Muscle layer of colon (tissue), 2 donors: ENCODE measurements around the gene KIAA0040.

Experiments used
- H3K27ac ChIP-seq: one replicate; pipeline ENCODE4 v1.7.0; 2013; ENCODE audit warnings: low read depth, mild to moderate bottlenecking, low read length, moderate library complexity
- H3K27me3 ChIP-seq, 2 donors: one replicate each; pipeline ENCODE4 v1.7.0; 2013; ENCODE audit warnings: low read length in 2 of 2, mild to moderate bottlenecking in 2 of 2; ENCODE audit not compliant: insufficient read depth in 2 of 2, control insufficient read depth in 1 of 2
- H3K36me3 ChIP-seq: one replicate; pipeline ENCODE4 v1.7.0; 2013; ENCODE audit warnings: mild to moderate bottlenecking, low read length; ENCODE audit not compliant: insufficient read depth
- H3K4me1 ChIP-seq: one replicate; pipeline ENCODE4 v1.7.0; 2013; ENCODE audit warnings: mild to moderate bottlenecking, low read length; ENCODE audit not compliant: insufficient read depth
- H3K4me3 ChIP-seq, 2 donors: one replicate each; pipeline ENCODE4 v1.7.0; 2013; ENCODE audit warnings: low read length in 2 of 2, low read depth in 1 of 2, mild to moderate bottlenecking in 1 of 2, moderate library complexity in 1 of 2
- H3K9ac ChIP-seq: one replicate; pipeline ENCODE4 v1.7.0; 2013; ENCODE audit warnings: low read length
- H3K9me3 ChIP-seq: one replicate; pipeline ENCODE4 v1.7.0; 2013; ENCODE audit warnings: mild to moderate bottlenecking, low read length
- donor health status: abdominal sarcoma.
- donor health status: Adenocarcinoma of cecum.

Gene KIAA0040

GRCh38 chr1:175150596-175151319 is 41.8 kb downstream of the KIAA0040 start:
- Histone ChIP-seq H3K27ac (no peak overlapping the region), H3K9me3 (no peaks in the 10 kb centered on the region), H3K27me3 (no peaks in the 10 kb centered on the region), H3K4me1 (peaks cover 9% of the 10 kb centered on the region), H3K4me3 (no peak overlapping the region), H3K9ac (no peak overlapping the region), H3K36me3 (no peaks in the 10 kb centered on the region)

DNA sequence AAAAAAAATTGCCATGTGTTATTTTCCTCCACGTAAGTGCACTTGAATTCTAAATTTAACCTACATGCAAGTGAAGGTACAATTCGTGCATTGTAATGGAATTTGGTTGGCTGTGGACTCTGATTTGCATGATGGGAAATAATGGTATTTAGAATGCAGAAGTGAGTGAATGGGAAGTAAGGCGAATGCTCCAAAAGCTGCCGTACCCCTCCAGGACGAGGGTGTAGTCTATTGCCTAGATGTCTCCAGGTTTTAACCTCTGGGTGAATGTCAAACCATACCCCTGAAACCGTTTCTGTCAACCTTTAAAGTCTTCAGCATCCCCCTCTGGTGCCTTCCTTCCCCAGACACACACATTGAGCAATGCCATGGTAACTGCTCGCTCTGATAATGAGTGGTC is 44.5 kb downstream of the KIAA0040 start:
- H3K27ac ChIP-seq, result no peak overlapping the region
- H3K9ac ChIP-seq, result no peak overlapping the region
- no peaks in the 10 kb centered on the region for H3K9me3 ChIP-seq
- H3K4me1 ChIP-seq, result peaks cover 9% of the 10 kb centered on the region
- no peaks in the 10 kb centered on the region for H3K27me3 ChIP-seq
- no peaks in the 10 kb centered on the region for H3K36me3 ChIP-seq
- no peak overlapping the region for H3K4me3 ChIP-seq

- H3K4me1 ChIP-seq, result peaks cover 9% of the 10 kb centered on the region
- H3K4me3 ChIP-seq, result no peak overlapping the region
- H3K9me3 ChIP-seq, result no peaks in the 10 kb centered on the region
- no peaks in the 10 kb centered on the region for H3K36me3 ChIP-seq
- no peak overlapping the region for H3K27ac ChIP-seq
- H3K9ac ChIP-seq, result no peak overlapping the region
- no peaks in the 10 kb centered on the region for H3K27me3 ChIP-seq
Observed at GRCh38 chr1:175147569-175147968, 45.0 kb downstream of the KIAA0040 start.

DNA sequence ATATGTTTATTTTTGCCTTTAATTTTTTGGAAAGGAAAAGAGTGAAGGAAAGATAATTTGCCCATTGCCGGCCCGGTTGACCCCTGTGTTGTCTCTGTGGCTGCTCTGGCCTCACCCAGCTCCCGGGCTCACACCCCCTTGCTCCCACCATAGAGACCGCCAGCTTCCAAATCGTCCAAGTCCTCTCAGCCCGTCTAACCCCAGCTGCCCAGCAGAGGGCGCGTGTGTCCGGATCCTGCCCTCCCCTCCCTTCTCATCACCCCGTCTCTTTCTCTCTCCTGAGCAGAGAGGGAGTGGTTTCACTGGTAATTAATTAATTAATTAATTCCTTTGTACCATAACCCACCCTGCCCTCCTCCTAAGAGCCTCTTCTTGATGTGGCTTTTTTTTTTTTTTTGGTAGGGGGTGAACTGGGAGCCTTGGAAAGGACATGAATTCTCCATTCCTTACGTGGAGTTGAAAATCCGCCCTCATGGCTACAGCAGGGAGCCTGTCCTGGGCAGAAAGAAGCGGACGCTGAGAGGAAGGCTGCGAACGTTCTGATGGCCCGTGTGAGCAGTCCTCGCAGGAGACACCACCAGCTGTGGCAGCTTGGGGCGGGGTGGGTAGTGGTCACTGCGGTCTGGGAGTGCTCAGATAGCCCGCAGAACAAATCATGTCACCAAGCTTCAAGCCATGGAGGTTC is 45.9 kb downstream of the KIAA0040 start:
- Histone ChIP-seq H3K27me3 (no peaks in the 10 kb centered on the region), H3K9ac (no peak overlapping the region), H3K4me3 (no peak overlapping the region), H3K27ac (no peak overlapping the region), H3K9me3 (no peaks in the 10 kb centered on the region), H3K4me1 (peaks cover 9% of the 10 kb centered on the region), H3K36me3 (no peaks in the 10 kb centered on the region)

GRCh38 chr1:175145899-175146528 is 46.6 kb downstream of the KIAA0040 start:
- no peaks in the 10 kb centered on the region for H3K36me3 ChIP-seq
- no peaks in the 10 kb centered on the region for H3K27me3 ChIP-seq
- no peak overlapping the region for H3K4me3 ChIP-seq
- H3K27ac ChIP-seq, result no peak overlapping the region
- no peak overlapping the region for H3K9ac ChIP-seq
- peaks cover 9% of the 10 kb centered on the region for H3K4me1 ChIP-seq
- H3K9me3 ChIP-seq, result no peaks in the 10 kb centered on the region

- no peaks in the 10 kb centered on the region for H3K9me3 ChIP-seq
- no peaks in the 10 kb centered on the region for H3K4me1 ChIP-seq
- H3K9ac ChIP-seq, result no peak overlapping the region
- no peaks in the 10 kb centered on the region for H3K27me3 ChIP-seq
- no peak overlapping the region for H3K4me3 ChIP-seq
- H3K27ac ChIP-seq, result no peak overlapping the region
- no peaks in the 10 kb centered on the region for H3K36me3 ChIP-seq
Observed at GRCh38 chr1:175138579-175138978, 54.0 kb downstream of the KIAA0040 start.

GRCh38 chr1:175137369-175137768 is 55.2 kb downstream of the KIAA0040 start:
- Histone ChIP-seq H3K4me1 (peaks cover 9% of the 10 kb centered on the region), H3K27me3 (no peaks in the 10 kb centered on the region), H3K27ac (no peak overlapping the region), H3K9me3 (no peaks in the 10 kb centered on the region), H3K36me3 (no peaks in the 10 kb centered on the region), H3K9ac (no peak overlapping the region), H3K4me3 (no peak overlapping the region)

DNA sequence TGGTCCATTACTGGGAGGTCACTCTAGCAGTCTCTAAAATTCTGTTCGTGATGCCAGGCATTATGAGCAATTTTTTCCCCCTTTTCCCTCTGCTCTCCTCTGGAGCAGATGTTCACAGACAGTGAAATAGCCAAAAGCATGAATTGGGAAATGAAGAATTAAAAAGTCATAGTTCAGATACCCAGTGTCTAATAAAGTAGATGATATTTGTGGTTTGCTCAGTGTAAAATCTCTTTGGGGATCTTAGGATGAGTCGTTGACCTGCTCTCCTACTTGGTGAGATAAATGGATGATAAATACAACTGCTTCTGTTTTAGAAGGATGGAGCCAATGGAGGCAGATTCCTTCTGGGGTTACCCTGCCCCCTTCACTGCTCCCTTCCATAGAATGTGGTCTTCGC is 56.3 kb downstream of the KIAA0040 start:
- H3K9ac ChIP-seq, result no peak overlapping the region

GRCh38 chr1:175134500-175134899 is 58.1 kb downstream of the KIAA0040 start:
- H3K27me3 ChIP-seq, result no peaks in the 10 kb centered on the region
- no peaks in the 10 kb centered on the region for H3K9me3 ChIP-seq
- peaks cover 37% of the 10 kb centered on the region for H3K4me1 ChIP-seq
- no peaks in the 10 kb centered on the region for H3K36me3 ChIP-seq
- no peak overlapping the region for H3K27ac ChIP-seq
- no peak overlapping the region for H3K9ac ChIP-seq
- no peak overlapping the region for H3K4me3 ChIP-seq

More for the DNA sequence above, 56.3 kb downstream of the KIAA0040 start:
- H3K9me3 ChIP-seq, result no peaks in the 10 kb centered on the region
- no peaks in the 10 kb centered on the region for H3K27me3 ChIP-seq
- H3K4me1 ChIP-seq, result peaks cover 20% of the 10 kb centered on the region
- no peaks in the 10 kb centered on the region for H3K36me3 ChIP-seq
- no peak overlapping the region for H3K27ac ChIP-seq
- H3K4me3 ChIP-seq, result no peak overlapping the region

GRCh38 chr1:175133673-175134435 is 58.7 kb downstream of the KIAA0040 start:
- Histone ChIP-seq H3K9me3 (no peaks in the 10 kb centered on the region), H3K27ac (no peak overlapping the region), H3K36me3 (no peaks in the 10 kb centered on the region), H3K4me1 (peaks cover 43% of the 10 kb centered on the region), H3K9ac (no peak overlapping the region), H3K27me3 (no peaks in the 10 kb centered on the region), H3K4me3 (no peak overlapping the region)

DNA sequence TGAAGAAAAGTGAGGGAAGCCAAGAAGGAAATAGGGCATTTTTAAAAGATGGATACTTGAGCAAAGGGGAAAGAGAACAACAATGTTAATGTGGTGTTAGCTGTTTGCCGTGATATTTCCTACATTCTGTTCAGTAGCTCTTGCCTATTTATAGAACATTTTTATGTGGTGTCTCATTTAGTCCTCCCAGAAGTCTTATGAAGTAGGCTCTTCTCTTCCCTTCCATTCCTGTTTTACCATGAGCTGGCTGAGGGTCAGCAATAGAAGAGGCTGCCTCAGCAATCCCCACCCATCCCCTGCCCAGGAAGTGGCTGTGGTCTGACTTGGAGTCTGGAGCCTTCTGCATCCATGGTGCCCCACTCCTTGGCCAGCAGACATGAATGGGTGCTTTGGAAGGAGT is 60.1 kb downstream of the KIAA0040 start:
- Histone ChIP-seq H3K27ac (no peak overlapping the region), H3K9ac (no peak overlapping the region)

More for the DNA sequence above, 60.1 kb downstream of the KIAA0040 start:
- H3K27me3 ChIP-seq, result no peaks in the 10 kb centered on the region
- no peaks in the 10 kb centered on the region for H3K9me3 ChIP-seq
- no peaks in the 10 kb centered on the region for H3K36me3 ChIP-seq
- peaks cover 56% of the 10 kb centered on the region for H3K4me1 ChIP-seq
- H3K4me3 ChIP-seq, result no peak overlapping the region
